Measurements from ENCODE around the gene MROH2A. TPM values are rescaled to one million over a fixed set of nuclear protein-coding genes. Genes with fewer than 3 reads are reported as not detected.

The MROH2A gene
- total RNA-seq, 1 donor from 2014 or later, result not detected

GRCh38 chr2:233845301-233846060 lies 67.4 kb downstream of the MROH2A start:
- no peak for ATAC-seq
- no peaks in the 10 kb centered on the region for H3K9me3 ChIP-seq
- intact Hi-C loops (cut with DNase I), result no loop called here
- H3K27ac ChIP-seq, result no peak overlapping the region
- no peaks in the 10 kb centered on the region for H3K27me3 ChIP-seq
- TF ChIP-seq, protein P1, sequence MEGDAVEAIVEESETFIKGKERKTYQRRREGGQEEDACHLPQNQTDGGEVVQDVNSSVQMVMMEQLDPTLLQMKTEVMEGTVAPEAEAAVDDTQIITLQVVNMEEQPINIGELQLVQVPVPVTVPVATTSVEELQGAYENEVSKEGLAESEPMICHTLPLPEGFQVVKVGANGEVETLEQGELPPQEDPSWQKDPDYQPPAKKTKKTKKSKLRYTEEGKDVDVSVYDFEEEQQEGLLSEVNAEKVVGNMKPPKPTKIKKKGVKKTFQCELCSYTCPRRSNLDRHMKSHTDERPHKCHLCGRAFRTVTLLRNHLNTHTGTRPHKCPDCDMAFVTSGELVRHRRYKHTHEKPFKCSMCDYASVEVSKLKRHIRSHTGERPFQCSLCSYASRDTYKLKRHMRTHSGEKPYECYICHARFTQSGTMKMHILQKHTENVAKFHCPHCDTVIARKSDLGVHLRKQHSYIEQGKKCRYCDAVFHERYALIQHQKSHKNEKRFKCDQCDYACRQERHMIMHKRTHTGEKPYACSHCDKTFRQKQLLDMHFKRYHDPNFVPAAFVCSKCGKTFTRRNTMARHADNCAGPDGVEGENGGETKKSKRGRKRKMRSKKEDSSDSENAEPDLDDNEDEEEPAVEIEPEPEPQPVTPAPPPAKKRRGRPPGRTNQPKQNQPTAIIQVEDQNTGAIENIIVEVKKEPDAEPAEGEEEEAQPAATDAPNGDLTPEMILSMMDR (IDR thresholded peaks at IDR 0.05), result no peak
- peak; percentile 7 for DNase-seq
- no peaks in the 10 kb centered on the region for H3K4me1 ChIP-seq
- H3K4me3 ChIP-seq, result no peak overlapping the region
- no peaks in the 10 kb centered on the region for H3K36me3 ChIP-seq

DNA sequence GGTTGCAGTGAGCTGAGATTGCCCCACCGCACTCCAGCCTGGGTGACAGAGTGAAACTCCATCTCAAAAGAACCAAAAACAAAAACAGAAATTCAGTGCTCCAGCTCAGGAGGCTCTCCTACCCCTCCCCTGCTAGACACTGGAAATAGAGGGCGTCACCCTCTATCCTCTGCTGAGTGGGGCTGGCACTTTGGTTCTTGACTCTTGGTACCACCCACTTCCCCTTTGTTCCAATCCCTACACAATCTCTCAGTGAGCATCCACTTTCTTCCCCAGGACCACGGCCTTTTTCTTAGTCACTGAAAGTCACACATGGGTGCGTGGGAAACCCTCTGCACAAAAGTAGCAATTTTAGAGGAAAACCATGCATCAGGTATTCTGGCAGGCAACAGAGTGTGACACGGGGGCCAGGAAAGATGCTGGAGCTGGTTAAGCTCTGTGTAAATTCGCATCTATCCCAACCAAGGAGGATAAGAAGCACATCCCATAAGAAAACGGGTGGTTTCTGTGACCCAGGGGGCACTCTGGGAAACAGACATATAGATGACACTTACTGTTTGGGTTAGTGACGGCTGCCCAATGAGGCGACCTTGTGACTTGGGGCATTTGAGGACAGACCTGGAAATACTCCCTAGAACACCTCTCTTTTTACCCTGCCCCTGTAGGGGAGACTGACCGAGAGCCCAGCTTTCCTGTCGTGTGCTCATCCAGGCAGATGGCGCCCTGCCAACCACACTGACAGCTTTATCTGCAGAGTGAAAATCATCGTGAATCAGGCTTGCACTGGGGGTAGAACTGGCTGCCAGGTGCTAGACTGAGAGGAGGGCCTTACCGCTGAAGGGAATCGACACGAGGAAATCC lies 68.5 kb downstream of the MROH2A start:
- intact Hi-C loops (cut with DNase I), result no loop called here
- DNase-seq, result peak; percentile 37

DNA sequence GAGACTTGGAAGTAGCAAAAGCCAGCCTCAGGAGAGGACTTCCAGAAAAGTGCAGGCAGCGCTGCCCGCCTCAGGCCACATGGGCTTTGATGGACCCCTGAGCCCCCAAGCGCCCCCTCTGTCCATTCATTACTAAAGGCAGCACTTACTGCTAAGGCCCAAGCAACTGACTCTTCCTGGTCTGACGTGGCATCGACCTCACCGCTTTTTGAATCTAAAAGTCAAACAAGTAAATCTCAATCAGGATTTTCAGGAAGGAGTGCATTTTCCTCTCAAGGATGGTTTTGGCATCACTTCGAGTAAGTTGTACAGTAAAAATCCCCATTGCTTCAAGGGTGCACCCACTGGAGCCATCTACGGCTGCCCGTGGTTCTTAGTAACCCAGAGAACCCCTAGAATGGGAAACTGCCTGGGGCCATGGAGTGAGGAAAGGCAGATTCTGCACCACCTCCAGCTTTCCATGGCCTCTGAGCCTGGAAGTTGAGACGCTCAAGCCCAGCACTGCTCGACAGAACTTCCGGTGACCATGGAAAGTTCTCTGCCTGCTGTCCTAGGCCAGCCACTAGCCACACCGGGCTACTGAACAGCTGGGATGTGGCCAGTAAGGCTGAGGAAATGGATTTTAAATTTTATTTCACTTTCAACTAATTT lies 69.2 kb downstream of the MROH2A start:
- DNase-seq, result peak; percentile 10
- Histone ChIP-seq H3K36me3 (no peaks in the 10 kb centered on the region), H3K4me3 (no peak overlapping the region), H3K4me1 (no peaks in the 10 kb centered on the region), H3K27ac (no peak overlapping the region), H3K27me3 (no peaks in the 10 kb centered on the region), H3K9me3 (no peaks in the 10 kb centered on the region)
- ATAC-seq, result no peak
- intact Hi-C loops (cut with DNase I), result no loop called here
- TF ChIP-seq, protein P1 (IDR thresholded peaks at IDR 0.05), result no peak

More for the DNA sequence above, 68.5 kb downstream of the MROH2A start:
- no peak overlapping the region for H3K4me3 ChIP-seq
- no peaks in the 10 kb centered on the region for H3K4me1 ChIP-seq
- TF ChIP-seq, protein P1 (IDR thresholded peaks at IDR 0.05), result no peak
- H3K9me3 ChIP-seq, result no peaks in the 10 kb centered on the region
- no peaks in the 10 kb centered on the region for H3K36me3 ChIP-seq
- H3K27ac ChIP-seq, result no peak overlapping the region
- no peaks in the 10 kb centered on the region for H3K27me3 ChIP-seq
- peak; percentile 37 for ATAC-seq

DNA sequence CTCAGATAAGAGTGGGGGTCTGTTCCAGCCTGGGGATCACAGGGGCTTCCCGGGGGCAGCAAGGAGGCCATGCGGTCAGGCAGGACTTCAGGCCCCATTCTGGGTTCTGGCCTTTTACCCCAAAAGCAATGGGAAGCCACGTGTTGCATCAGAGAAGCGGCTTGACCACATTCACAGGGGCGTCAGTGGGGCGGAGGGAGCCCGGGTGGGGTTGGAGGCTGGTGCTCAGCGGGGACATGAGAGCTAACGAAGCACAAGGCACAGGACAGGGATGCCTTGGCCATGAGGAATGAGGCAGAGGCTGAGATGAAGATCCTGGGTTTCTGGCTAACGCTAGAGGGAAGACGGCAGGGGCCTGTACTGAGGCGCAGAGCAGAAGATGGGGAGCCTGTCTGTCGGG lies 70.1 kb downstream of the MROH2A start:
- ATAC-seq (no peak), DNase-seq (no peak)
- TF ChIP-seq, protein P1 (IDR thresholded peaks at IDR 0.05), result no peak
- intact Hi-C loops (cut with DNase I), result no loop called here
- Histone ChIP-seq H3K27ac (no peak overlapping the region), H3K27me3 (no peaks in the 10 kb centered on the region), H3K4me1 (no peaks in the 10 kb centered on the region), H3K4me3 (no peak overlapping the region), H3K9me3 (no peaks in the 10 kb centered on the region), H3K36me3 (no peaks in the 10 kb centered on the region)

DNA sequence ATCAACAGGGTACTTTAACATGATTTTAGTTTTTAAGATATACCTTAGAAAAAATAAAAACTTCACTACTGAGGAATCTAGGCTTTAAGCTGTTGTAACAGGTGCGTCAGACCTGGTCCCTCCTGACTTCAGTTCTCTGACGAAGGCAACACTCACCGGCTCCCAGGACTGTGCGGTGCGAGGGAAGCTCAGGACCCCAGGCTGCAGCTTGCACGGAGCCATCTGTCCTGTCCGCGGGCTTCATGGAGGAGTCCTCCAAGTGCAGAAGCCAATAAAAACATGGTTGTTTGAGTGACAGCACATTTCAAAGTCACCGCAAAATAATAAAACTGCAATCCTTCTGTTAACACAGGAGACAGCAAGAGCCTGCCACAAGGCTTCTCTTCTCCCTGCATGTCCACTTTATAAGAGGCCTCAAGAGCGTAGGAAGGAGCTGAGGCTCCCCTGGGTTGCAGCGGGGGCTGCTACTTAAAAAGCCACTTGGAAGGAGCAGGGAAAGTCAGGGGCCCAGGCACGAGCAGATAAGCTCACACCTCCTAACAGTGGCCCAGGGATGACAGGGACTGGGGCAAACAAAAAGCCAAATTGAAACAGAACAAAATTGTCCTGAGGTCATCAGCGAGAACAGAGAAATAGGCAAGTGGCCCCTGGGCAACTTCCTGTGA lies 71.6 kb downstream of the MROH2A start:
- no peaks in the 10 kb centered on the region for H3K36me3 ChIP-seq
- intact Hi-C loops (cut with DNase I), result no loop called here
- no peak overlapping the region for H3K4me3 ChIP-seq
- TF ChIP-seq, protein P1 (IDR thresholded peaks at IDR 0.05), result no peak
- H3K9me3 ChIP-seq, result no peaks in the 10 kb centered on the region
- no peaks in the 10 kb centered on the region for H3K4me1 ChIP-seq
- no peak for ATAC-seq
- no peak for DNase-seq
- no peak overlapping the region for H3K27ac ChIP-seq
- H3K27me3 ChIP-seq, result no peaks in the 10 kb centered on the region

All from upper lobe of right lung (tissue), 1 donor.